Activated T-cell treated with anti-CD3 and anti-CD28 coated beads, Interleukin-2, amount 50 U/mL, for 4 hours (primary cell): ENCODE data around the gene ACVR1B. TPM values are rescaled to one million over a fixed set of nuclear protein-coding genes. Genes with fewer than 3 reads are reported as not detected.

Experiments used
- ATAC-seq, 2 donors: fragments of 200-7000 bp; cut with Tn5 transposase; one replicate each; pipeline ENCODE4 v1.10.0; 2021
- DNase-seq: peaks from one replicate; pipeline ENCODE4 v3.0.0-alpha.2; 2020
- H3K27me3 Mint-ChIP-seq: one replicate; pipeline ENCODE4 v1.8.0; 2021; ENCODE audit warnings: low read depth, mixed read lengths
- H3K36me3 Mint-ChIP-seq: one replicate; pipeline ENCODE4 v1.8.0; 2022; ENCODE audit warnings: mixed read lengths; ENCODE audit not compliant: insufficient read depth
- H3K4me1 Mint-ChIP-seq: one replicate; pipeline ENCODE4 v1.8.0; 2021; ENCODE audit warnings: low read depth, mixed read lengths
- H3K4me3 Mint-ChIP-seq: one replicate; pipeline ENCODE4 v1.8.0; 2021; ENCODE audit warnings: mild to moderate bottlenecking, moderate library complexity, mixed read lengths
- H3K9me3 Mint-ChIP-seq: one replicate; pipeline ENCODE4 v1.8.0; 2021; ENCODE audit warnings: mixed read lengths
- total RNA-seq, 3 donors: library from RNA; stranded (reverse); gene quantifications; one replicate each; pipeline ENCODE4 v1.2.1, GENCODE V29; 2021

Gene ACVR1B
- total RNA-seq, 3 donors from 2014 or later, result 9.8 to 13.3 (median 11.6) TPM

DNA sequence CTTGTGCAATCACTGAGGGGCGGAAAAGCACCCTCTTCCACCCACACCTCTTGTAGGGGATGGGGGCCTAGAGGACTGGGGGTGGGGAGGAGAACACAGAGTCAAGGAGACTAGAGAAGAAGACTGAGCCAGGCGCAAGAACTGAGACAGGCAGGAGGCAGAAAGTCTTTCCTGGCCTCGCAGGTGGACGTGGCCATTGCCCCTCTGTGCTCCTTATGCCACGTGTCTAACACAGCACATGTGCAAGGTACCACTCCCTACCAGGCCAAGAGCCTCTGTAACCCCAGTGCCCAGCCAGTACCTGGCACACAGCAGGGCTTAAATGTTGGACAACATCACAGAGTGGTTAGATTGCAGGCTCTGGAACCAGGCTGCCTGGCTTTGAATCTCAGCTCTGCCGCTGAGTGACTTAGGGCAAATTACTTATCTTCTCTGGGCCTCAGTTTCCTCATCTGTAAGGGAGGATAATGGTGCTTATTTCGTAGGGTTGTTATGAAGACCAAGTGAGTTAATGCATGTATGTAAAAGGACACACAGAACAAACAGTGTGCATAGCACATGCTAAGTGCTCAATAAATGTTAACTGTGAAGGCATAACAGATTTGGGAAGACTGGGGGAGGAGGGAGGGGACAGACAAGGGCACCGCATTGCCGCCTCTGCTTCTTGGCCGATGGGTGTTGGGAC, 53.9 kb downstream of the ACVR1B start:
- H3K9me3 Mint-ChIP-seq, result no peaks in the 10 kb centered on the region
- DNase-seq (no peak), ATAC-seq (no peak)
- peaks cover 23% of the 10 kb centered on the region for H3K4me1 Mint-ChIP-seq
- H3K4me3 Mint-ChIP-seq, result peak overlapping the region; percentile 83
- peaks cover 3% of the 10 kb centered on the region for H3K27me3 Mint-ChIP-seq
- no peaks in the 10 kb centered on the region for H3K36me3 Mint-ChIP-seq

- peaks cover 3% of the 10 kb centered on the region for H3K36me3 Mint-ChIP-seq
- H3K27me3 Mint-ChIP-seq, result peaks cover 3% of the 10 kb centered on the region
- ATAC-seq (no peak), DNase-seq (no peak)
- no peaks in the 10 kb centered on the region for H3K9me3 Mint-ChIP-seq
- H3K4me1 Mint-ChIP-seq, result peaks cover 23% of the 10 kb centered on the region
- peak overlapping the region; percentile 83 for H3K4me3 Mint-ChIP-seq
These were observed 54.6 kb downstream of the ACVR1B start for GRCh38 chr12:52005903-52006703.

DNA sequence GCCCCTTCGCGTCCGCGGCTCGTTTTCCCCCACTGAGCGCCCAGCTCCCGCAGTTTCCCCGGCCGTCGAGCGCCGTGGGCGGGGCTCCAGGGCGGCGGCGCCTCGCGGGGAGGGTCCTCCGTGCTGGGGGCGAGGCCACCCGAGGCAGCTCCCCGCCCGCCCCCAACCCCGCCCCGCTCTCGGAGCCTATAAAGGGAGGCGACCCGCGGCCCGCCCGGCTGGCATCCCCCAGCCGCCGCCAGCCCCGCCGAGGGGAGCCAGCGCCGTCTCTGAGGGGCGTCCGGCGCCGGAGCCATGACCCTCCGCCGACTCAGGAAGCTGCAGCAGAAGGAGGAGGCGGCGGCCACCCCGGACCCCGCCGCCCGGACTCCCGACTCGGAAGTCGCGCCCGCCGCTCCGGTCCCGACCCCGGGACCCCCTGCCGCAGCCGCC, 55.2 kb downstream of the ACVR1B start, which contains the start of gene TAMALIN:
TSS of gene TAMALIN (plus strand) at position 221 of the 432 bp plus-strand sequence. CDS start at position 295, 74 bp downstream.
- DNase-seq, result peak; percentile 83
- peaks cover 6% of the 10 kb centered on the region for H3K36me3 Mint-ChIP-seq
- peak within 1 kb of the TSS; percentile 86 for H3K4me3 Mint-ChIP-seq
- H3K4me1 Mint-ChIP-seq, result peaks cover 23% of the 10 kb centered on the region
- no peaks in the 10 kb centered on the region for H3K9me3 Mint-ChIP-seq
- peaks cover 3% of the 10 kb centered on the region for H3K27me3 Mint-ChIP-seq
- ATAC-seq, result peak; percentile 79 to 81

DNA sequence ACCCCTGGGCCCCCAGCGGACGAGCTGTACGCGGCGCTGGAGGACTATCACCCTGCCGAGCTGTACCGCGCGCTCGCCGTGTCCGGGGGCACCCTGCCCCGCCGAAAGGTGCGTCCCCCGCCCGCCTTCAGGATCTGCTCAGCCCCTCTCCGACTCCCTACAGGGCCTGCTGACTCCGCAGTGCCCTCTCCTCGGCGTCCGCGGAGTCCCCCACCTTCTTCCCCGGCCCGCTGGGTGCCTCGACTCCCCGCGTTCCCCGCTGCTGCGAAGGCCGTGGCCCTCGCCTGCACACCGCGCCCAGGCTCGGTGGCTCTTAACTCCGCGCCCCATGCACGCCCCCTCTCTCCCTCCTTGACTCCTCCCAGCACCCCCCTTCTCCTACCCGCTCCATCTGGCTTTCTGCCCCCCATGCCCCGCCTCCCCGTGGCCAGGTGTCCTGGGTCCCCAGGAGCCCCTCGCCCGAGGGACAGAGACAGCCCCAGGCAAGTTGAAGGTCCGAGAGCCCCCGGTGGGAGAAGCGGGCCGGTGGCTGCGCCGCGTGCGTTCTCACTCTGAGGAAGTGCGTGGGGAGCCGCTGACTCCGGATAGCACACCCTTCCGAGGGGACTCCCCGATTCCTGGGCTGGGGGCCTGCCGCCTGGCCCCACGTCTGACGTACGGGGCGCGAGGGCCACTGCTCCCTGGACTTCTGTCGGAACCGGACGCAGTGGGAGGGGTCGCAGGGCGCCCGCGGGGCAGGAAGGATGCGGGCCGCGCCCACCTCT, 55.8 kb downstream of the ACVR1B start:
- peak overlapping the region; percentile 86 for H3K4me3 Mint-ChIP-seq
- H3K4me1 Mint-ChIP-seq, result peaks cover 23% of the 10 kb centered on the region
- H3K9me3 Mint-ChIP-seq, result no peaks in the 10 kb centered on the region
- DNase-seq, result peak; percentile 51
- peak; percentile 64 to 66 for ATAC-seq
- H3K36me3 Mint-ChIP-seq, result peaks cover 9% of the 10 kb centered on the region
- H3K27me3 Mint-ChIP-seq, result peaks cover 3% of the 10 kb centered on the region

- DNase-seq, result no peak
- Mint-ChIP-seq H3K4me3 (peak overlapping the region; percentile 86), H3K36me3 (peaks cover 9% of the 10 kb centered on the region), H3K4me1 (peaks cover 23% of the 10 kb centered on the region), H3K9me3 (no peaks in the 10 kb centered on the region), H3K27me3 (peaks cover 3% of the 10 kb centered on the region)
- ATAC-seq, result no peak
These were observed 56.5 kb downstream of the ACVR1B start for GRCh38 chr12:52007982-52008510.

DNA sequence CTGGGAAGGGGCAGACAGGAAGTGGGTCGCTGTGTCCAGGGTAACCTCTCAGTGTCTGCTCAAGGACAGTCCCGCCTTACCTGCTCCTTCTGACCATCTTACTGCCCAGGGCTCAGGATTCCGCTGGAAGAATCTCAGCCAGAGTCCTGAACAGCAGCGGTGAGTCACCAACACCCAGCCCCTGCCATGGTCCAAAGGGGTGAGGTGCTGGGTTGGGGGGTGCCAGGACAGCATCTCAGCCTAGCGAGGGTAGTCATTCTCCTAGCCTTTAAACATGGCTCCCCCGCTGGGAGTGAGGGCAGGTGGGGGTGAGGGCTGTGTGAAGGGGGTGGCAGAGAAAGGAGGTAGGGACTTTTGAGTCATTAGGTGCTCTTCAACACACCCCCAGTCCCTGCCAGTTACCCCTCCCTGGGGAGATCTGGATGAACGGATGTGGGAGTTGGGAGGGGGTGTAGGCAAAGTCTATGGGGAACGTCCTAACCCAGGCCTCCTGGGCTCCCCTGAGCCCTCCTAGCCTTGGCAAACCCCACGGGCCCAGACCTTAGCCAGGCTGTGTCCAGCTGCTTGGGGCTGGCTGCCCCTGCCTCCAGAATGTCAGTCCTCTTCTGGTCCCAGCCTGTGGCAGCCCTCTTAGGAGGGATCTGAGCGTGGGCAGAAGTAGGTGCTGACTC, 57.7 kb downstream of the ACVR1B start:
- DNase-seq (no peak), ATAC-seq (no peak)
- Mint-ChIP-seq H3K36me3 (peaks cover 13% of the 10 kb centered on the region), H3K27me3 (peaks cover 3% of the 10 kb centered on the region), H3K4me1 (peaks cover 23% of the 10 kb centered on the region), H3K9me3 (no peaks in the 10 kb centered on the region), H3K4me3 (peak overlapping the region; percentile 86)

DNA sequence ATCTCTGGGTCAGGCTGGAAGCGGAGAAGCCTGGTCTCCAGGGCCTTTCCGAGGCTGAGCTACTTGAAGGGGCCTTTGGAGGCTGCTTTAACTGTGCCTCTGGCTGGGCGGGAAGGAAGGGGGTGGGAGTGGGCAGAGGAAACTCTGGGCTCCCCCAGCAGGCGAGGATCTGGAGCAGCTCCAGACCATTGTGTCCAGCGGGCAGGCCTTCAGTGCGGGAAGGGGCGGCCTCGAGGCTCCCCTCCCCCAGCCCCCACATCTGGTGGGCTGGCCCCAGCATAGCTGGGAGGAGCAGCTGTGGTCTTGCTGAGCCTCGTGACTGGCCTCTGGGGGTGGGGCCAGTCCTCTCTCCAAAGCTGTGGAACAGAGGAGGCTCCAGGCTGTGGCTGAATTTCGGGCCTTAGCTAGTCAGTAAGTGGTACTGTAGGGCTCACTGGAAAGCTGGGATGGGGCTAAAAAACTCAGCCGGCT, 58.7 kb downstream of the ACVR1B start:
- ATAC-seq (no peak), DNase-seq (no peak)
- Mint-ChIP-seq H3K4me1 (peaks cover 23% of the 10 kb centered on the region), H3K36me3 (peaks cover 14% of the 10 kb centered on the region), H3K4me3 (no peak overlapping the region), H3K9me3 (no peaks in the 10 kb centered on the region), H3K27me3 (peaks cover 3% of the 10 kb centered on the region)

DNA sequence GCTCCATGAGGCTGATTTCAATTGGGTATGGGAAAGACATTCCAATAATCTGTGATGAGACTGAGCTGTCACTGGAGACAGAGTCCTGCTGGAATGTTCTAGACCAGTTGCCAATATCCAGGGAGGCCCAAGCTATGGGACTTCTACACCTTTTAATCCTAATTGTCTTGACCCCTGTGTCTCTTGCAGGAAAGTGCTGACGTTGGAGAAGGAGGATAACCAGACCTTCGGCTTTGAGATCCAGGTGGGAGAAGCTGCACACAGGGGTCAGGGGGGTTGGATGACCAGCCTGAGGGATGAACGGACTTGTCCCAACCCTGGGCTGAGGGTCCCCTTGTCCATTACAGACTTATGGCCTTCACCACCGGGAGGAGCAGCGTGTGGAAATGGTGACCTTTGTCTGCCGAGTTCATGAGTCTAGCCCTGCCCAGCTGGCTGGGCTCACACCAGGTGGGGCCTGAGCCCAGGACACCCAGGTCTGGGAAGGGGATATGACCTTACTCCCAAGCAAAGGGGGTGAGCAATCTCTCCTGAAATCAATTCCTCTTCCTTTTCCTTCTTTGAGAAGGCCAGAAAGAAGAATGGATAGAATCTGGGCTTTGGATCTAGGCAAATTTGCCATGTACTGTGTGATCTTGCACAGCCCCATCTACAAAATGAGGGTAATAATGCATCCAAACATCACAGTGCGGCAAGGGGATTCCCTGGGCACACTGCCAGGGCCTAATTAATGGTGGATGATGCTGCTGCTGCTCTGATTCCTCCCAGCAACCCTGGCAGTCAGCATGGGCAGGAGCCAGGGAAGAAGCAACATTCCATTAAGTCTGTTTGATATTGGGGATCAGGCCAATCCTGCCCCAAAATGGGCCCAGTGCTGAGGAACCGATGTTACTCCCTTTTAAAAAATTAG, 59.4 kb downstream of the ACVR1B start:
- no peak overlapping the region for H3K4me3 Mint-ChIP-seq
- no peak for DNase-seq
- peaks cover 14% of the 10 kb centered on the region for H3K36me3 Mint-ChIP-seq
- H3K4me1 Mint-ChIP-seq, result peaks cover 18% of the 10 kb centered on the region
- ATAC-seq, result no peak
- peaks cover 3% of the 10 kb centered on the region for H3K27me3 Mint-ChIP-seq
- H3K9me3 Mint-ChIP-seq, result no peaks in the 10 kb centered on the region

DNA sequence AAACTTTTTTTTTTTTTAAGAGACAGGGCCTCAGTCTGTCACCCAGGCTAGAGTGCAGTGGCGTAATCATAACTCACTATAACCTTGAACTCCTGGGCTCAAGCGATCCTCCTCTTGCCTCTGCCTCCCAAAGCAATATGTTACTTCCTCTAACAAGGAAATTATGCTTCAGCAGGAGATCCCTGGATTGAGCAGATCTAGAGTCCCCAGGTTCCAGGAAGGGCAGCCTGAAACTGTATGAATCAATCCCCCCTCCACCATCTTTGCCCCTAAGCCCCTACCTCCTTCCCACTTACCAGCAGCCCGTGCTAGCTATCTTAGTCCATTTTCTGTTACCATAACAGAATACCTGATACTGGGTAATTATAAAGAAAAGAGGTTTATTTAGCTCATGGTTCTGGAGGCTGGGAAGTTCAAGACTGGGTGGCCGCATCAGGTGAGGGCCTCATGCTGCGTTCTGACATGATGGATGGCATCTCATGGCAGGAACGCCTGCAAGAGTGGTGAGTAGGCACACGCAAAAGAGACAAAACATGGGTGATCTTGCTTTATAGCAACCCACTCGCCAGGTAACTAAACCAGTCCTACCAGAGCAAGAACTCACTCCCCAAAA, 60.2 kb downstream of the ACVR1B start:
- H3K4me1 Mint-ChIP-seq, result peaks cover 13% of the 10 kb centered on the region
- DNase-seq, result no peak
- no peak overlapping the region for H3K4me3 Mint-ChIP-seq
- no peaks in the 10 kb centered on the region for H3K27me3 Mint-ChIP-seq
- no peak for ATAC-seq
- H3K9me3 Mint-ChIP-seq, result no peaks in the 10 kb centered on the region
- H3K36me3 Mint-ChIP-seq, result peaks cover 14% of the 10 kb centered on the region

GRCh38 chr12:52013626-52014310, 62.3 kb downstream of the ACVR1B start:
- peaks cover 3% of the 10 kb centered on the region for H3K4me1 Mint-ChIP-seq
- H3K9me3 Mint-ChIP-seq, result no peaks in the 10 kb centered on the region
- DNase-seq, result no peak
- H3K27me3 Mint-ChIP-seq, result no peaks in the 10 kb centered on the region
- peaks cover 14% of the 10 kb centered on the region for H3K36me3 Mint-ChIP-seq
- no peak for ATAC-seq
- H3K4me3 Mint-ChIP-seq, result no peak overlapping the region

GRCh38 chr12:52014567-52015530, 63.4 kb downstream of the ACVR1B start:
- no peak for ATAC-seq
- no peak for DNase-seq
- H3K27me3 Mint-ChIP-seq, result no peaks in the 10 kb centered on the region
- H3K4me3 Mint-ChIP-seq, result no peak overlapping the region
- H3K4me1 Mint-ChIP-seq, result no peaks in the 10 kb centered on the region
- H3K9me3 Mint-ChIP-seq, result no peaks in the 10 kb centered on the region
- H3K36me3 Mint-ChIP-seq, result peaks cover 14% of the 10 kb centered on the region
